Measurements from ENCODE around the gene C14orf132. TPM values are rescaled to one million over a fixed set of nuclear protein-coding genes. Genes with fewer than 3 reads are reported as not detected.

The C14orf132 gene
- total and polyA plus RNA-seq, 2 of the 4 experiments (the other 2 are of a cell fraction): 6.3 to 13.5 TPM

GRCh38 chr14:96053600-96054381, 14.6 kb downstream of the C14orf132 start:
- no peak overlapping the region for H2AK9ac ChIP-seq (replicated peaks; ENCODE audit: low read depth, low read length, poor library complexity)
- intact Hi-C loops (cut with micrococcal nuclease): loop anchor here (5.0 kb wide), 1 partner anchor 39 kb away; no protein-coding TSS in a partner anchor
- H3K23ac ChIP-seq (ENCODE audit: low read depth, low read length): no peak overlapping the region
- no peak overlapping the region for H3K18ac ChIP-seq (ENCODE audit: low read depth, low read length)
- ChIA-PET POLR2A (ENCODE audit: unreplicated experiment) (no interaction called here), CTCF (no interaction called here)
- H4K91ac ChIP-seq (ENCODE audit: insufficient read depth, low read depth, low read length): no peak overlapping the region
- no peak overlapping the region for H3K27ac ChIP-seq (ENCODE audit: insufficient read depth, low read length)
- dilution Hi-C loops (cut with HindIII; ENCODE audit: low sequenced_read_pairs, unreplicated experiment): no loop called here
- H2BK5ac ChIP-seq (ENCODE audit: low read depth, low read length, poor library complexity, severe bottlenecking): no peak overlapping the region
- peak overlapping the region; percentile 38; the same call in 1 of the 2 replicates for H3K4ac ChIP-seq (ENCODE audit: low read depth, low read length)
- H4K5ac ChIP-seq (ENCODE audit: low read depth, low read length): no peak overlapping the region
- H3K36me3 ChIP-seq (ENCODE audit: control insufficient read depth, insufficient read depth, low read length): peaks cover 26% of the 10 kb centered on the region
- no peak overlapping the region for H3K14ac ChIP-seq (replicated peaks; ENCODE audit: low read depth, low read length)
- no peak overlapping the region for H2BK15ac ChIP-seq (ENCODE audit: low read depth, low read length)
- peaks cover 36% of the 10 kb centered on the region for H4K20me1 ChIP-seq (ENCODE audit: insufficient read depth, low read length)
- no peak overlapping the region for H3K56ac ChIP-seq (ENCODE audit: extremely low read depth, insufficient read depth, low read length)
- H2BK20ac ChIP-seq (ENCODE audit: low read depth, low read length): no peak overlapping the region
- H3K27me3 ChIP-seq (ENCODE audit: control insufficient read depth, insufficient read depth, low read length): no peaks in the 10 kb centered on the region
- peak overlapping the region; percentile 60 for H2AFZ ChIP-seq (replicated peaks; ENCODE audit: low read length, poor library complexity)
- H4K8ac ChIP-seq (ENCODE audit: low read depth in 2 of 2, low read length in 2 of 2): no peak overlapping the region
- H3K79me1 ChIP-seq (ENCODE audit: low read depth in 1 of 2, low read length in 2 of 2): peaks cover 28 to 56% of the 10 kb centered on the region in 2 experiments
- BruUV-seq (replicated peaks): no TSS peak
- H3K9me3 ChIP-seq (ENCODE audit: control insufficient read depth, insufficient read depth, low read length): no peaks in the 10 kb centered on the region
- H2BK120ac ChIP-seq (ENCODE audit: low read depth, low read length): peak overlapping the region; percentile 5; the same call in 1 of the 2 replicates
- in situ Hi-C loops (cut with MboI; ENCODE audit: low sequenced_read_pairs): no loop called here
- peaks cover 14% of the 10 kb centered on the region for H3K9me1 ChIP-seq (ENCODE audit: insufficient read depth, low read length)
- H3K9ac ChIP-seq (ENCODE audit: low read depth, low read length): no peak overlapping the region
- DNase-seq: peak; percentile 99
- peak; percentile 97 for ATAC-seq (ENCODE audit: low read depth)
- peaks cover 16% of the 10 kb centered on the region for H3K4me1 ChIP-seq (ENCODE audit: control insufficient read depth, insufficient read depth, low read length)
- no peak overlapping the region for H3K4me2 ChIP-seq (ENCODE audit: low read depth, low read length)
- no CpG with 5 or more reads among the region's 13 CpGs for WGBS, 2 experiments (ENCODE audit: extremely low coverage in 2 of 2, insufficient read length in 1 of 2)
- no peak overlapping the region for H3K4me3 ChIP-seq (ENCODE audit: insufficient read depth, low read depth, low read length)
- 0 out of 2 replicates have a peak overlapping the region, but pooled peaks have one; percentile 45 for H2AK5ac ChIP-seq (ENCODE audit: low read depth, low read length)
- TF ChIP-seq MXI1 (IDR thresholded peaks at IDR 0.05; ENCODE audit: borderline replicate concordance, low read depth, low read length) (peak; percentile 73), MAFK (IDR thresholded peaks at IDR 0.05; ENCODE audit: low read depth, low read length) (no peak), CEBPB (IDR thresholded peaks at IDR 0.05; ENCODE audit: low read depth, low read length) (peak; percentile 67), FOS (IDR thresholded peaks at IDR 0.05; ENCODE audit: low read depth, low read length) (peak; percentile 97), RAD21 (IDR thresholded peaks at IDR 0.05; ENCODE audit: low read length) (no peak), CTCF (conservative IDR thresholded peaks at IDR 0.05; ENCODE audit: low read depth, low read length) (no peak), ELK1 (IDR thresholded peaks at IDR 0.05; ENCODE audit: borderline replicate concordance, low read depth, low read length) (no peak), BHLHE40 (IDR thresholded peaks at IDR 0.05; ENCODE audit: low read depth, low read length) (peak; percentile 75), MAZ (IDR thresholded peaks at IDR 0.05; ENCODE audit: borderline replicate concordance, low read depth, low read length) (peak; percentile 61), NFE2L2 (IDR thresholded peaks at IDR 0.05; ENCODE audit: low read depth, low read length) (peak; percentile 55; the same call in 1 of the 2 replicates), SMC3 (IDR thresholded peaks at IDR 0.05; ENCODE audit: low read depth, low read length) (no peak), RCOR1 (IDR thresholded peaks at IDR 0.05; ENCODE audit: insufficient replicate concordance, low read length) (peak; percentile 50)
